ENCODE measurements around the gene AMDHD2. TPM values are rescaled to one million over a fixed set of nuclear protein-coding genes. Genes with fewer than 3 reads are reported as not detected.
A peak's percentile ranks its signal among the peaks of the same experiment; 100 is the strongest.

The AMDHD2 gene
- total and polyA plus RNA-seq, 2 of the 13 experiments (the other 11 are each of a cell fraction or from before 2014, with no cell fraction given) = 33.5 to 39.1 TPM

GRCh38 chr16:2520097-2520783, at the start of gene AMDHD2 (continued):
- TF ChIP-seq ETS1 (CRISPR knock-in tag; IDR thresholded peaks at IDR 0.05) = 0 out of 2 replicates have a peak, but pooled peaks have one; percentile 51
- TF ChIP-seq SMYD3 (CRISPR knock-in tag; IDR thresholded peaks at IDR 0.05) = no peak
- peak; percentile 12; the same call in 1 of the 2 replicates for TF ChIP-seq ZSCAN20 (CRISPR knock-in tag; IDR thresholded peaks at IDR 0.05; ENCODE audit: borderline replicate concordance)
- TF ChIP-seq FOXK1 (CRISPR knock-in tag; IDR thresholded peaks at IDR 0.05; ENCODE audit: borderline replicate concordance, low read depth) = no peak; the same call in 1 of the 2 replicates
- TF ChIP-seq PRDM4 (CRISPR knock-in tag; IDR thresholded peaks at IDR 0.05; ENCODE audit: borderline replicate concordance) = no peak
- no peak for TF ChIP-seq REPIN1 (CRISPR knock-in tag; IDR thresholded peaks at IDR 0.05; ENCODE audit: borderline replicate concordance, low read depth)
- TF ChIP-seq KAT8 (CRISPR knock-in tag; IDR thresholded peaks at IDR 0.05) = peak; percentile 64; the same call in 1 of the 2 replicates
- TF ChIP-seq KLF11 (CRISPR knock-in tag; IDR thresholded peaks at IDR 0.05) = no peak
- no peak for TF ChIP-seq MBD4 (IDR thresholded peaks at IDR 0.05; ENCODE audit: borderline replicate concordance, low read length)
- no peak for TF ChIP-seq ATF5 (CRISPR knock-in tag; IDR thresholded peaks at IDR 0.05; ENCODE audit: low read depth)
- no peak for TF ChIP-seq SUZ12 (IDR thresholded peaks at IDR 0.05; ENCODE audit: low read depth, low read length)
- TF ChIP-seq ZNF788 (CRISPR knock-in tag; IDR thresholded peaks at IDR 0.05; ENCODE audit: borderline replicate concordance) = no peak; the same call in 1 of the 2 replicates
- TF ChIP-seq ZNF546 (CRISPR knock-in tag; conservative IDR thresholded peaks at IDR 0.05) = no peak
- peak; percentile 23 for TF ChIP-seq HNRNPK (IDR thresholded peaks at IDR 0.05; ENCODE audit: low read depth, low read length, poor library complexity, severe bottlenecking)
- no peak for TF ChIP-seq NFE2 (CRISPR knock-in tag; IDR thresholded peaks at IDR 0.05)
- TF ChIP-seq RFX1 (IDR thresholded peaks at IDR 0.05) = no peak
- TF ChIP-seq RFX3 (CRISPR knock-in tag; IDR thresholded peaks at IDR 0.05) = no peak
- TF ChIP-seq WIZ (CRISPR knock-in tag; IDR thresholded peaks at IDR 0.05) = no peak
- TF ChIP-seq GPBP1L1 (CRISPR knock-in tag; IDR thresholded peaks at IDR 0.05) = no peak
- TF ChIP-seq ZFAT (CRISPR knock-in tag; conservative IDR thresholded peaks at IDR 0.05) = no peak
- TF ChIP-seq BRD4 (CRISPR knock-in tag; IDR thresholded peaks at IDR 0.05) = no peak
- TF ChIP-seq SRF (IDR thresholded peaks at IDR 0.05; ENCODE audit: low read depth, low read length) = no peak
- TF ChIP-seq ZBTB21 (CRISPR knock-in tag; IDR thresholded peaks at IDR 0.05) = no peak
- no peak for TF ChIP-seq RBAK (CRISPR knock-in tag; IDR thresholded peaks at IDR 0.05)
